Aorta (tissue), 5 donors: ENCODE data around the gene ENOX1. TPM values are rescaled to one million over a fixed set of nuclear protein-coding genes. Genes with fewer than 3 reads are reported as not detected.

Experiments used
- ATAC-seq: fragments of 200-7000 bp; cut with Tn5 transposase; one replicate; pipeline ENCODE4 v1.9.1; 2022; ENCODE audit warnings: moderate library complexity; ENCODE audit not compliant: low FRiP score
- DNase-seq, 2 donors: peaks; one replicate each; pipeline ENCODE4 v3.0.0-alpha.2; 2020
- H3K27ac ChIP-seq, 2 donors: one replicate each; pipeline ENCODE4 v1.5.1; 2013; ENCODE audit warnings: low read length in 2 of 2, mild to moderate bottlenecking in 2 of 2, moderate library complexity in 2 of 2, control low read depth in 1 of 2, inconsistent platforms in 1 of 2, low read depth in 1 of 2
- H3K27me3 ChIP-seq, 2 donors: one replicate each; pipeline ENCODE4 v1.6.1; 2013; ENCODE audit warnings: control low read depth in 1 of 2, low read length in 1 of 2, mild to moderate bottlenecking in 1 of 2, moderate library complexity in 1 of 2; ENCODE audit not compliant: insufficient read depth in 2 of 2, control insufficient read depth in 1 of 2
- H3K36me3 ChIP-seq, 2 donors: one replicate each; pipeline ENCODE4 v1.6.1; 2013; ENCODE audit warnings: control low read depth in 1 of 2, low read length in 1 of 2, mild to moderate bottlenecking in 1 of 2; ENCODE audit not compliant: insufficient read depth in 2 of 2, control insufficient read depth in 1 of 2
- H3K4me1 ChIP-seq, 2 donors: one replicate each; pipeline ENCODE4 v1.6.1; 2013; ENCODE audit warnings: low read length in 2 of 2, control low read depth in 1 of 2, mild to moderate bottlenecking in 1 of 2, moderate library complexity in 1 of 2; ENCODE audit not compliant: insufficient read depth in 2 of 2, control insufficient read depth in 1 of 2
- H3K4me3 ChIP-seq, 2 donors: one replicate each; pipeline ENCODE4 v1.5.1; 2013; ENCODE audit warnings: low read length in 2 of 2, control low read depth in 1 of 2, mild to moderate bottlenecking in 1 of 2
- H3K9me3 ChIP-seq: one replicate; pipeline ENCODE4 v1.6.1; 2013; ENCODE audit warnings: mild to moderate bottlenecking, low read length; ENCODE audit not compliant: control insufficient read depth
- WGBS, 2 donors: extraction: QIAGEN DNeasy Blood & Tissue Kit; methylation state at CpG; one replicate each; pipeline ENCODE4 v1.1.7; 2013; 5-methylcytosine and 5-hydroxymethylcytosine counted together
- intact Hi-C, 2 donors: fragments of 100-400 bp; cut with DNase I; formaldehyde crosslinking; loops; one replicate each; pipeline versions ENCODE4 v1.14.2 to v1.15.0; 2022
- polyA plus RNA-seq, 2 donors: library from polyadenylated mRNA; stranded (reverse); fragments of 200-250 nt; gene quantifications; one replicate each; pipeline ENCODE4 v1.2.3, GENCODE V29; 2013
- total RNA-seq, 2 donors: library from RNA; stranded (reverse); fragmentation: NEBNext Ultra II Directional; extraction: Animal tissue kit (Norgen Biotek cat#: 25700); gene quantifications; one replicate each; pipeline ENCODE4 v1.2.1, GENCODE V29; 2021
- donor health status: healthy with polysubstance abuse.
- donor health status: Bipolar disorder and iron deficiency.
- donor health status: DM: no; HTN: no; CAD: no.
- donor health status: DM: no; HTN: no; CAD: no.
- donor health status: DM: yes; HTN: yes; CAD: no.

ENOX1 gene
- total and polyA plus RNA-seq, 4 donors: 0.15 to 2.2 (median 1.4) TPM; not detected in 1

- no peaks in the 10 kb centered on the region for H3K27me3 ChIP-seq
- H3K27ac ChIP-seq: no peak overlapping the region
- 96 to 98% methylated on average over 2 of the region's 2 CpGs for WGBS, 2 donors
- H3K9me3 ChIP-seq: no peaks in the 10 kb centered on the region
- H3K36me3 ChIP-seq: no peaks in the 10 kb centered on the region
- H3K4me3 ChIP-seq: no peak overlapping the region
- DNase-seq (peak in 1 of 2 donors; percentile 47), ATAC-seq (peak; percentile 51)
- intact Hi-C loops: no loop called here
- H3K4me1 ChIP-seq: peaks cover 0 to 4% of the 10 kb centered on the region in 2 donors
Measured at GRCh38 chr13:43484432-43485225, 302.1 kb downstream of the ENOX1 start.

DNA sequence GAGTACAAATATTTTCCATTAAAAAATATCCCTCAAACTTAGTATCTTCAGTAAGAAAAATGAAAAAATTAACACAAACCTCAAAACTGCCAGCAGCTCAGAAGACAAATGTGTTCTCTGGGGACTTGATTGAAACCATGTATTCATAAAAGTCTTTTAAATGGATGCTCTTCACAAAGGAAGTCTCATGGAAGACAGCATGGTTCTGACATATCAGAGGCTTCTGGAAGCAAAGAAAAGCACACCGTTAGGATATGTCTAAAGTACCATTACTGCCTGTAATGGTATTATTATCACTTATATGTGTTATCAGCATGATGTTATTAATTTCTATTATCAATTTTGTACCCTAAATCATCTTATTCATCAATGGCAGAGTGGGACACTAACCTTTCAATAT, 302.8 kb downstream of the ENOX1 start:
- ATAC-seq (no peak), DNase-seq (no peak)
- Histone ChIP-seq H3K27ac (no peak overlapping the region), H3K9me3 (no peaks in the 10 kb centered on the region), H3K36me3 (no peaks in the 10 kb centered on the region), H3K4me3 (no peak overlapping the region), H3K4me1 (peaks cover 0 to 4% of the 10 kb centered on the region in 2 donors), H3K27me3 (no peaks in the 10 kb centered on the region)
- WGBS, 2 donors: 93 to 95% methylated on average over 1 of the region's 1 CpG
- intact Hi-C loops: no loop called here

GRCh38 chr13:43482641-43483040, 304.1 kb downstream of the ENOX1 start:
- intact Hi-C loops: no loop called here
- no peak overlapping the region for H3K27ac ChIP-seq

GRCh38 chr13:43482026-43482425, 304.7 kb downstream of the ENOX1 start:
- peaks cover 0 to 2% of the 10 kb centered on the region in 2 donors for H3K4me1 ChIP-seq
- H3K4me3 ChIP-seq: no peak overlapping the region
- no peaks in the 10 kb centered on the region for H3K36me3 ChIP-seq
- ATAC-seq: no peak
- intact Hi-C loops: no loop called here
- no peaks in the 10 kb centered on the region for H3K9me3 ChIP-seq
- no peaks in the 10 kb centered on the region for H3K27me3 ChIP-seq
- no peak overlapping the region for H3K27ac ChIP-seq
- DNase-seq: no peak
- 89 to 91% methylated on average over 2 of the region's 2 CpGs for WGBS, 2 donors

More at GRCh38 chr13:43482641-43483040, 304.1 kb downstream of the ENOX1 start:
- no peak for ATAC-seq
- Histone ChIP-seq H3K27me3 (no peaks in the 10 kb centered on the region), H3K36me3 (no peaks in the 10 kb centered on the region), H3K9me3 (no peaks in the 10 kb centered on the region), H3K4me1 (peaks cover 0 to 6% of the 10 kb centered on the region in 2 donors), H3K4me3 (no peak overlapping the region)
- no peak for DNase-seq
- 60 to 62% methylated on average over 3 of the region's 3 CpGs for WGBS, 2 donors

DNA sequence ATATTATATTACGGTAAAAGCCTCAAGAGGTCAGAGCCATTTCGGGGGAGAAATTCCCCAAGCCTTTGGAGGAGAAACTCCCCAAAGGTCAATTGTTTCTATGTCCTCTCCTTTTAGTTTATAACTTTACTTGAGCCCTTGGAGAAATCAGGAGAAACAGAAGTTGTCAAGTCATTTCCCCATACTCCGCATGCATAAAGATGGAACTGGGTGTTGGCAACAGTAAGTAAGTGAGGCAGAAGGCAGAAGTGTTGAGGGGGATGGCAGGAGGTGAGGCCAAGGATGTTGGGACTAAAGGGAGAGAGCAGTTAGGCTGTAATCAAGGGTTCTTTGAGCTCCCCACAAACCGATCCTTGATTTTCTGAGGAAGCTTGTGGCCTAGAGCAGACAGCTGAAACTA, 307.9 kb downstream of the ENOX1 start:
- H3K36me3 ChIP-seq: no peaks in the 10 kb centered on the region
- no peaks in the 10 kb centered on the region for H3K27me3 ChIP-seq
- intact Hi-C loops: no loop called here
- H3K27ac ChIP-seq: no peak overlapping the region
- peaks cover 0 to 2% of the 10 kb centered on the region in 2 donors for H3K4me1 ChIP-seq
- no peaks in the 10 kb centered on the region for H3K9me3 ChIP-seq
- 92 to 94% methylated on average over 4 of the region's 4 CpGs for WGBS, 2 donors
- no peak overlapping the region for H3K4me3 ChIP-seq
- no peak for ATAC-seq
- DNase-seq: no peak

DNA sequence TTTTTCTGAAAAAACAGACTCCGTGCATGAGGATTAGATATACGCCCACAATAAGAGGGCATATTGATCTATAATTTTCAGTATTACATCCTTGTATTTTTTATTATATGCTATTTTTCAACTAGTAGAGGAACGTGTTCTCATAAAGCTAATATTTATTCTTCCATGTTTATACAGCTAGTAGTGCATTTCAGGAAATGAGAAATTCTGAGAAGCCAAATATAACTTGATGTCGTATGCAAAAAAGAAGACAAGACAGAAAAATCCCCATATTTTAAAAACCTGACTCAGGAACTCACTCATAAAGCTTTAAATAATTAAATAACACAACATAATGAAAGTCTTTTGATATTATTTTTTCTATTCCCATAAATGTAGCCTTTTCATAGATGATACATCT, 308.6 kb downstream of the ENOX1 start:
- peaks cover 2% of the 10 kb centered on the region in 2 donors for H3K4me1 ChIP-seq
- no peak overlapping the region for H3K4me3 ChIP-seq
- DNase-seq: no peak
- H3K36me3 ChIP-seq: no peaks in the 10 kb centered on the region
- H3K27me3 ChIP-seq: no peaks in the 10 kb centered on the region
- no peak overlapping the region for H3K27ac ChIP-seq
- 1% methylated on average over 4 of the region's 4 CpGs for whole genome bisulfite sequencing, 2 donors
- ATAC-seq: no peak
- no peaks in the 10 kb centered on the region for H3K9me3 ChIP-seq
- intact Hi-C loops: no loop called here

DNA sequence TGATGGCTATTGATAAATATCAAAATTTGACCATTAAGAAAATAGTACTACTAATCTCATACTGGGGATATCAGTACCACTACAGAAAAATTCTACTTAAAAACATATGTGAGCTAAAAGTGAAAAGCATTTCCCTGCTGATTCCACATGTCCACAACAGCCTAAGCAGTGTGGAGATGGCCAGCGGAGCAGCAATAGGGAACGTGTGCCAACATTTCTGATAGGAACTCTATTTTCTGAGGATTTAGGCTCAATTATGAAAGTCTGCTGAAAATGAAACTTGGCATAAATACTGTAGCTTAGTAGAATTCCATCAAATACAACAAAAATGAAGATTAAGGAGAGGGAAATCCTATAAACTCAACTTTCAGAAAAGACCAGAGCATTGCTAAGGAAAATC, 311.6 kb downstream of the ENOX1 start:
- H3K4me3 ChIP-seq: no peak overlapping the region
- no peaks in the 10 kb centered on the region for H3K27me3 ChIP-seq
- no peak overlapping the region for H3K27ac ChIP-seq
- H3K4me1 ChIP-seq: peaks cover 2 to 4% of the 10 kb centered on the region in 2 donors
- no peak for ATAC-seq
- H3K36me3 ChIP-seq: no peaks in the 10 kb centered on the region
- no peak for DNase-seq
- WGBS, 2 donors: 52 to 59% methylated on average over 2 of the region's 2 CpGs
- intact Hi-C loops: no loop called here
- no peaks in the 10 kb centered on the region for H3K9me3 ChIP-seq

DNA sequence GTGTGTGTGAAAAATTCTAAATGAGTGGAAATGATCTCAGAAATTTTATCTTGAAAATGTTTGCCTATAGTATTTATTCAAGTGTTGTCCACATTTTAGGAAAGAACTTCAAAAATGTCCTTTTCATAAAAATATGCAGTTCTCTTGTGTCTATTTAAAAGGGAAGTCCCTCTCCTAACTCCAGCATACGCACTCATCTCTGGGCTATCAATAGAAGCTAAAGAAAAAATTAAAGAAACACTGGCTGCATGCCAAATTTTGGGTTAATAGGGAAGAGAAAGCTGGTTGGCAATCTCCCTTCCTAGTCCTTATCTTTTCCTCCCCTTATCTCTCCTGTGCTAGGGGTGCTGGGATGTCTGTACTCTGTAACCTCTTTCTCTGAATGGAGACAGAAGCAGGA, 313.3 kb downstream of the ENOX1 start:
- H3K9me3 ChIP-seq: no peaks in the 10 kb centered on the region
- ATAC-seq (no peak), DNase-seq (no peak)
- H3K4me1 ChIP-seq: peaks cover 0 to 4% of the 10 kb centered on the region in 2 donors
- no peaks in the 10 kb centered on the region for H3K27me3 ChIP-seq
- no peak overlapping the region for H3K4me3 ChIP-seq
- H3K27ac ChIP-seq: no peak overlapping the region
- H3K36me3 ChIP-seq: no peaks in the 10 kb centered on the region
- WGBS, 2 donors: 18 to 23% methylated on average over 1 of the region's 1 CpG
- intact Hi-C loops: loop anchor here in 1 of 2 donors (5.0 kb wide), 2 partner anchors 39 to 41 kb away; no protein-coding TSS in a partner anchor

- Histone ChIP-seq H3K27me3 (no peaks in the 10 kb centered on the region), H3K9me3 (no peaks in the 10 kb centered on the region), H3K4me3 (no peak overlapping the region), H3K36me3 (no peaks in the 10 kb centered on the region), H3K27ac (no peak overlapping the region), H3K4me1 (peaks cover 0 to 4% of the 10 kb centered on the region in 2 donors)
- intact Hi-C loops: loop anchor here in 1 of 2 donors (5.0 kb wide), 2 partner anchors 39 to 41 kb away; no protein-coding TSS in a partner anchor
- no peak for DNase-seq
- 23 to 37% methylated on average over 1 of the region's 1 CpG for WGBS, 2 donors
- ATAC-seq: no peak
Measured at GRCh38 chr13:43472980-43473379, 313.8 kb downstream of the ENOX1 start.
